ENCODE measurements around the gene MTUS2.

Gene MTUS2

DNA sequence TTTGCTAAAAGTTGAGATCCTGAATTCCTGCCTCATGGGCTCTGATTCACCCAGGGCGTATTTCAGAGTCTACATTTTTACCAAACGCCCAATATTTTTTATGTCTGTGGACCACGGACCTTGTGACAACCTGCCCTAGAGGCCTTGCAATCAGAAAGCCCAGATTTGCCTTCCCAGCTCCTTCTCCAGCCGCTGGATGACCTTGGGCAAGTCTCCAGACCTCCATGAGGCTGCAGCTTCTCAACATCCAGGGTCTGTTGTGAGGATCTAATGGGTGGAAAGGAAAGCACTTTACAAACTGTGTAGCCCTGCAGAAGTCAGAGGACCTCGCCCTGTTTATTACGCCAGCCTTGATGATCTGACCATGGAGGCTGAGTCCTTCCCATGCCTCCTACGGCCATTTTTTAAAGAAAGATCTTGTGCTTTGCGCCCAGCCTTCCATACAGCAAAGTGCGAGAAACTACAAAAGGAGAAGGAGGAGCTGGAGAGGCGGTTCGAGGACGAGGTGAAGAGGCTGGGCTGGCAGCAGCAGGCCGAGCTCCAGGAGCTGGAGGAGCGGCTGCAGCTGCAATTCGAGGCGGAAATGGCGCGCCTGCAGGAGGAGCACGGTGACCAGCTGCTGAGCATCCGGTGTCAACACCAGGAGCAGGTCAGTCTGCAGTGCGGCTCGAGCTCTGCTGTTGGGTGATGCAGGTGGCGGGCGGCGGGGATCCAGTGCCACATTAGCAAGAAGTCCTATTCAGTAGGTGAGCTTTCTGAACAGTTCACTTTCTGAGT, 659.8 kb downstream of the MTUS2 start:
- Histone ChIP-seq H3K27me3 (ENCODE audit: insufficient read depth, poor library complexity, severe bottlenecking) (no peaks in the 10 kb centered on the region), H3K27ac (replicated peaks) (no peak overlapping the region), H3K4me3 (replicated peaks; ENCODE audit: insufficient read depth, low read length) (no peak overlapping the region)
- no peak for DNase-seq (ENCODE audit: low read depth in 1 of 2, low spot score in 1 of 2)
- TF ChIP-seq REST (IDR thresholded peaks at IDR 0.05; ENCODE audit: insufficient replicate concordance, low read depth) = no peak
- TF ChIP-seq CTCF (IDR thresholded peaks at IDR 0.05; ENCODE audit: insufficient read depth, low read length) = no peak
- no peak for TF ChIP-seq SPI1 (IDR thresholded peaks at IDR 0.05; ENCODE audit: borderline replicate concordance, low read depth)
- no peak for TF ChIP-seq POLR2AphosphoS5 (IDR thresholded peaks at IDR 0.05; ENCODE audit: low read depth)
- TF ChIP-seq GABPA (IDR thresholded peaks at IDR 0.05; ENCODE audit: low read depth) = no peak

- H3K27me3 ChIP-seq (ENCODE audit: insufficient read depth, poor library complexity, severe bottlenecking) = no peaks in the 10 kb centered on the region
- H3K27ac ChIP-seq (replicated peaks) = no peak overlapping the region
- TF ChIP-seq REST (IDR thresholded peaks at IDR 0.05; ENCODE audit: insufficient replicate concordance, low read depth) (no peak), GABPA (IDR thresholded peaks at IDR 0.05; ENCODE audit: low read depth) (no peak), POLR2AphosphoS5 (IDR thresholded peaks at IDR 0.05; ENCODE audit: low read depth) (no peak), CTCF (IDR thresholded peaks at IDR 0.05; ENCODE audit: insufficient read depth, low read length) (no peak), SPI1 (IDR thresholded peaks at IDR 0.05; ENCODE audit: borderline replicate concordance, low read depth) (no peak)
- no peak for DNase-seq (ENCODE audit: low read depth in 1 of 2, low spot score in 1 of 2)
- no peak overlapping the region for H3K4me3 ChIP-seq (replicated peaks; ENCODE audit: insufficient read depth, low read length)
Measured at GRCh38 chr13:29480893-29481525, 660.9 kb downstream of the MTUS2 start.

DNA sequence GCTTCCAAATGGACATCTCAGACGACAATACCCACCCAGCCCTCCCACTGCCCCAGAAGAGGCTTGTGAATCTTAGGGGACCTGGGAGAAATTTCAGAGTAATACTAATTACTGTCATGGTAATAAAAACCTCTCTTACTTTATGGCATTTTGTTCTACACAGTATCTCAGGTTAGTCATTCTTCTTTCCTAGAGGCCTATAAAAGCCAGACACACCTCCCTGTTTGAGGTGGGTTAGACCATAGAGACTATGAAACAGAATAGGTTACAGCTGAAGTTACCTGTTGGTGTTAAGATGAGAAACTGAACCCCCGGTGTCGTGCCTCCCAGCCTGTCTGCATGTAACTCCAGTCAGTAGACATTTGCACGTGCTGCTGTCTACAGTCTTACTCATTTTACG, 661.5 kb downstream of the MTUS2 start:
- DNase-seq (ENCODE audit: low read depth in 1 of 2, low spot score in 1 of 2) = no peak
- no peak for TF ChIP-seq REST (IDR thresholded peaks at IDR 0.05; ENCODE audit: insufficient replicate concordance, low read depth)
- no peak for TF ChIP-seq SPI1 (IDR thresholded peaks at IDR 0.05; ENCODE audit: borderline replicate concordance, low read depth)
- no peak for TF ChIP-seq POLR2AphosphoS5 (IDR thresholded peaks at IDR 0.05; ENCODE audit: low read depth)
- TF ChIP-seq CTCF (IDR thresholded peaks at IDR 0.05; ENCODE audit: insufficient read depth, low read length) = no peak
- TF ChIP-seq GABPA (IDR thresholded peaks at IDR 0.05; ENCODE audit: low read depth) = no peak
- H3K4me3 ChIP-seq (replicated peaks; ENCODE audit: insufficient read depth, low read length) = no peak overlapping the region
- H3K27ac ChIP-seq (replicated peaks) = no peak overlapping the region
- no peaks in the 10 kb centered on the region for H3K27me3 ChIP-seq (ENCODE audit: insufficient read depth, poor library complexity, severe bottlenecking)

Measured in HL-60 (cell line).